H9 (cell line): ENCODE measurements around the gene TSSK2. TPM values are rescaled to one million over a fixed set of nuclear protein-coding genes. Genes with fewer than 3 reads are reported as not detected.

Source experiments
- DNase-seq: peaks from one replicate; pipeline ENCODE4 v3.0.0-alpha.2; 2017
- H2AFZ ChIP-seq: one replicate; pipeline ENCODE4 v1.6.1; 2013; ENCODE audit warnings: mild to moderate bottlenecking, low read length, control low read depth, moderate library complexity
- H2AK5ac ChIP-seq: 2 replicates; pipeline ENCODE4 v1.6.1; 2013; ENCODE audit warnings: low read length, control low read depth, mixed read lengths; ENCODE audit not compliant: insufficient read length
- H2BK120ac ChIP-seq: one replicate; pipeline ENCODE4 v1.6.1; 2013; ENCODE audit warnings: low read depth, mild to moderate bottlenecking, low read length, control low read depth, inconsistent platforms; ENCODE audit not compliant: poor library complexity, severe bottlenecking
- H2BK12ac ChIP-seq: 2 replicates; pipeline ENCODE4 v1.6.1; 2013; ENCODE audit warnings: low read length, control low read depth, mixed read lengths, low read depth; ENCODE audit not compliant: insufficient read length
- H2BK15ac ChIP-seq: 2 replicates; pipeline ENCODE4 v1.6.1; 2013; ENCODE audit warnings: low read depth, low read length, control low read depth
- H2BK20ac ChIP-seq: one replicate; pipeline ENCODE4 v1.6.1; 2013; ENCODE audit warnings: low read depth, mild to moderate bottlenecking, low read length, control low read depth, inconsistent platforms; ENCODE audit not compliant: poor library complexity, severe bottlenecking
- H2BK5ac ChIP-seq: 2 replicates; pipeline ENCODE4 v1.6.1; 2013; ENCODE audit warnings: low read length, control low read depth, mixed read lengths; ENCODE audit not compliant: insufficient read length
- H3K14ac ChIP-seq: 2 replicates; pipeline ENCODE4 v1.6.1; 2013; ENCODE audit warnings: low read length, control low read depth; ENCODE audit not compliant: insufficient read depth
- H3K18ac ChIP-seq: 2 replicates; pipeline ENCODE4 v1.6.1; 2013; ENCODE audit warnings: low read depth, mild to moderate bottlenecking, mixed read lengths, low read length, control low read depth; ENCODE audit not compliant: insufficient read length
- H3K23ac ChIP-seq: 2 replicates; pipeline ENCODE4 v1.6.1; 2013; ENCODE audit warnings: low read length, control low read depth, mixed read lengths, low read depth; ENCODE audit not compliant: insufficient read length
- H3K23me2 ChIP-seq: 2 replicates; pipeline ENCODE4 v1.6.1; 2013; ENCODE audit warnings: low read depth, mild to moderate bottlenecking, mixed read lengths, low read length, control low read depth; ENCODE audit not compliant: insufficient read length, poor library complexity, severe bottlenecking
- H3K27ac ChIP-seq: 2 replicates; pipeline ENCODE4 v1.5.1; 2013; ENCODE audit warnings: low read length, control low read depth, mixed read lengths, low read depth; ENCODE audit not compliant: insufficient read length
- H3K27me3 ChIP-seq: 2 replicates; pipeline ENCODE4 v1.6.1; 2013; ENCODE audit warnings: low read length, control low read depth, inconsistent platforms; ENCODE audit not compliant: insufficient read depth
- H3K4ac ChIP-seq: 2 replicates; pipeline ENCODE4 v1.6.1; 2013; ENCODE audit warnings: low read depth, mild to moderate bottlenecking, control low read depth, inconsistent platforms, low read length, moderate library complexity
- H3K4me1 ChIP-seq: 2 replicates; pipeline ENCODE4 v1.6.1; 2013; ENCODE audit warnings: low read length, control low read depth, inconsistent platforms; ENCODE audit not compliant: insufficient read depth
- H3K4me2 ChIP-seq: 2 replicates; pipeline ENCODE4 v1.6.1; 2013; ENCODE audit warnings: low read length, control low read depth, mixed read lengths; ENCODE audit not compliant: insufficient read length, insufficient read depth
- H3K56ac ChIP-seq: 2 replicates; pipeline ENCODE4 v1.6.1; 2013; ENCODE audit warnings: low read depth, mild to moderate bottlenecking, mixed read lengths, low read length, control low read depth; ENCODE audit not compliant: insufficient read length
- H3K79me1 ChIP-seq: 2 replicates; pipeline ENCODE4 v1.6.1; 2013; ENCODE audit warnings: low read depth, mild to moderate bottlenecking, moderate library complexity, low read length, control low read depth, inconsistent platforms; ENCODE audit not compliant: insufficient read depth, poor library complexity, severe bottlenecking
- H3K79me2 ChIP-seq: 2 replicates; pipeline ENCODE4 v1.6.1; 2013; ENCODE audit warnings: low read length, control low read depth, inconsistent platforms; ENCODE audit not compliant: insufficient read depth
- H3K9ac ChIP-seq: 2 replicates; pipeline ENCODE4 v1.6.1; 2013; ENCODE audit warnings: low read length, control low read depth, mixed read lengths; ENCODE audit not compliant: insufficient read length; ENCODE audit errors: extremely low read depth
- H3K9me3 ChIP-seq: one replicate; pipeline ENCODE4 v1.6.1; 2013; ENCODE audit warnings: low read depth, low read length, inconsistent platforms; ENCODE audit not compliant: control insufficient read depth
- H3T11ph ChIP-seq: one replicate; pipeline ENCODE4 v1.6.1; 2013; ENCODE audit warnings: mild to moderate bottlenecking, low read length, control low read depth, inconsistent platforms
- H4K20me1 ChIP-seq: one replicate; pipeline ENCODE4 v1.6.1; 2013; ENCODE audit not compliant: control insufficient read depth, insufficient read length, insufficient read depth
- H4K5ac ChIP-seq: 2 replicates; pipeline ENCODE4 v1.6.1; 2013; ENCODE audit warnings: low read depth, mild to moderate bottlenecking, mixed read lengths, low read length, control low read depth; ENCODE audit not compliant: insufficient read length
- H4K8ac ChIP-seq: replicated peaks from 2 replicates; pipeline ENCODE4 v1.6.1; 2013; ENCODE audit warnings: low read length, control low read depth, mixed read lengths, low read depth; ENCODE audit not compliant: insufficient read length
- H4K91ac ChIP-seq: 2 replicates; pipeline ENCODE4 v1.6.1; 2013; ENCODE audit warnings: low read depth, mild to moderate bottlenecking, moderate library complexity, mixed read lengths, low read length, control low read depth; ENCODE audit not compliant: insufficient read length
- H3K27ac Mint-ChIP-seq, 3 experiments: 2 replicates in 2 of 3; 3 replicates in 1 of 3; pipeline ENCODE4 v1.8.0; 2020 to 2021; ENCODE audit warnings: mixed read lengths in 3 of 3, mild to moderate bottlenecking in 1 of 3, moderate library complexity in 1 of 3
- H3K27me3 Mint-ChIP-seq: 2 replicates; pipeline ENCODE4 v1.8.0; 2021; ENCODE audit warnings: low read depth, mild to moderate bottlenecking, moderate library complexity, mixed read lengths
- H3K36me3 Mint-ChIP-seq, 3 experiments: 2 replicates in 2 of 3; 3 replicates in 1 of 3; pipeline ENCODE4 v1.8.0; 2020 to 2021; ENCODE audit warnings: low read depth in 3 of 3, mixed read lengths in 3 of 3; ENCODE audit not compliant: insufficient read depth in 1 of 3
- H3K4me1 Mint-ChIP-seq, 2 experiments: 2 replicates each; pipeline ENCODE4 v1.8.0; 2020; ENCODE audit warnings: mixed read lengths in 2 of 2
- H3K4me3 Mint-ChIP-seq, 2 experiments: 2 replicates in 1 of 2; 3 replicates in 1 of 2; pipeline ENCODE4 v1.8.0; 2020 to 2021; ENCODE audit warnings: mild to moderate bottlenecking in 2 of 2, mixed read lengths in 2 of 2, moderate library complexity in 1 of 2
- H3K9me3 Mint-ChIP-seq, 2 experiments: 2 replicates in 1 of 2; 3 replicates in 1 of 2; pipeline ENCODE4 v1.8.0; 2020; ENCODE audit warnings: mild to moderate bottlenecking in 2 of 2, mixed read lengths in 2 of 2, moderate library complexity in 1 of 2
- WGBS: extraction: QIAGEN DNeasy Blood & Tissue Kit; methylation state at CpG from one replicate; pipeline ENCODE4 v1.1.7; 2013; ENCODE audit warnings: missing lambda C conversion rate, low lambda C conversion rate, mixed read lengths; ENCODE audit not compliant: insufficient read length; ENCODE audit errors: extremely low coverage; 5-methylcytosine and 5-hydroxymethylcytosine counted together
- total RNA-seq: library from RNA; stranded (reverse); gene quantifications from 2 replicates; pipeline ENCODE4 v1.2.1, GENCODE V29; 2021
- TF ChIP-seq, protein P1 (sequence below): fragments of 200-600 bp; sonication (generic); conservative IDR thresholded peaks from 3 replicates; pipeline ENCODE4 v1.8.0; 2021; ENCODE audit warnings: antibody characterized with exemption, mild to moderate bottlenecking

TSSK2 gene
- total RNA-seq, 1 experiment from 2014 or later: not detected

DNA sequence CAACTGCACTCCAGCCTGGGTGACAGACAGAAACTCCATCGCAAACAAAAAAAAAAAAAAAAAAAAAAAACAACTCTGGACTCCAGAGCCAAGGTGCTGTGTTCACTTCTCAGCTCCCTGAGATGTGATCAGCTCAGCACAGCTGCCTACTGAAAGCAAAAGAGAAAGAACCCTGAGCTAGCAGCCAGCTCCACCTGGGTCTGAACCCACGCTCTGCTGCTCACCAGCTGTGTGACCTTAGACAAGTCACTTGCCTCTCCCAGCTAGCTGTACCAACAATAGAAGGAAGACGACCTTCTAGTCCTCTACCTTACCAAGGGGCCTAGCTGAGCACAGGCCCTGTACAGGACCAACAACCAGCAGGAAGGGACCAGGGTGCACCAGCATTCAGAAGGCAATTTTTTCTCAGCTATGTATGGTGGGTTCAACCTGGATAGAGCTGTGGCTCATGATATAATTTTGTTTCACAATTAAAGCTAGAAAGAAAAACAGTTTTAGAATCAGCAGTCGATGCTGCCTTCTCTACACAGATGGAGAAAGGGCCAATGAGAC lies 12.7 kb upstream of the TSSK2 start:
- no peaks in the 10 kb centered on the region for H3K27me3 ChIP-seq
- no peak overlapping the region for H4K5ac ChIP-seq
- no peak overlapping the region for H3K23ac ChIP-seq
- no peak overlapping the region for H2AK5ac ChIP-seq
- Mint-ChIP-seq H3K9me3 (no peaks in the 10 kb centered on the region; a peak in 1 of 5 replicates), H3K36me3 (peaks cover 0 to 4% (median 3%) of the 10 kb centered on the region in 3 experiments; a peak in 4 of 7 replicates), H3K4me3 (no peak overlapping the region), H3K27ac (no peak overlapping the region), H3K4me1 (peaks cover 22 to 42% of the 10 kb centered on the region in 2 experiments), H3K27me3 (peaks cover 4% of the 10 kb centered on the region)
- no peak overlapping the region for H3K4ac ChIP-seq
- H3K79me2 ChIP-seq: peaks cover 35% of the 10 kb centered on the region; the same call in 1 of the 2 replicates
- peaks cover 3% of the 10 kb centered on the region; the same call in 1 of the 2 replicates for H3K4me1 ChIP-seq
- peaks cover 9% of the 10 kb centered on the region for H3K23me2 ChIP-seq
- no CpG with 5 or more reads among the region's 4 CpGs for WGBS
- no peak for DNase-seq
- no peak overlapping the region for H2BK15ac ChIP-seq
- H3K79me1 ChIP-seq: peaks cover 11% of the 10 kb centered on the region
- no peak overlapping the region for H4K91ac ChIP-seq
- no peak overlapping the region for H3K18ac ChIP-seq
- H3K9me3 ChIP-seq: no peaks in the 10 kb centered on the region
- H3K14ac ChIP-seq: no peak overlapping the region; the same call in 1 of the 2 replicates
- no peak overlapping the region for H3K27ac ChIP-seq
- no peaks in the 10 kb centered on the region for H4K20me1 ChIP-seq
- H4K8ac ChIP-seq: no peak overlapping the region
- no peak overlapping the region for H3K9ac ChIP-seq
- no peak overlapping the region for H3T11ph ChIP-seq
- H2AFZ ChIP-seq: no peak overlapping the region
- no peak overlapping the region for H2BK12ac ChIP-seq
- TF ChIP-seq, protein P1, sequence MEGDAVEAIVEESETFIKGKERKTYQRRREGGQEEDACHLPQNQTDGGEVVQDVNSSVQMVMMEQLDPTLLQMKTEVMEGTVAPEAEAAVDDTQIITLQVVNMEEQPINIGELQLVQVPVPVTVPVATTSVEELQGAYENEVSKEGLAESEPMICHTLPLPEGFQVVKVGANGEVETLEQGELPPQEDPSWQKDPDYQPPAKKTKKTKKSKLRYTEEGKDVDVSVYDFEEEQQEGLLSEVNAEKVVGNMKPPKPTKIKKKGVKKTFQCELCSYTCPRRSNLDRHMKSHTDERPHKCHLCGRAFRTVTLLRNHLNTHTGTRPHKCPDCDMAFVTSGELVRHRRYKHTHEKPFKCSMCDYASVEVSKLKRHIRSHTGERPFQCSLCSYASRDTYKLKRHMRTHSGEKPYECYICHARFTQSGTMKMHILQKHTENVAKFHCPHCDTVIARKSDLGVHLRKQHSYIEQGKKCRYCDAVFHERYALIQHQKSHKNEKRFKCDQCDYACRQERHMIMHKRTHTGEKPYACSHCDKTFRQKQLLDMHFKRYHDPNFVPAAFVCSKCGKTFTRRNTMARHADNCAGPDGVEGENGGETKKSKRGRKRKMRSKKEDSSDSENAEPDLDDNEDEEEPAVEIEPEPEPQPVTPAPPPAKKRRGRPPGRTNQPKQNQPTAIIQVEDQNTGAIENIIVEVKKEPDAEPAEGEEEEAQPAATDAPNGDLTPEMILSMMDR: no peak
- no peak overlapping the region for H2BK20ac ChIP-seq
- H3K4me2 ChIP-seq: no peak overlapping the region
- H2BK120ac ChIP-seq: no peak overlapping the region
- no peak overlapping the region for H2BK5ac ChIP-seq
- no peak overlapping the region for H3K56ac ChIP-seq
